ENCODE measurements around the gene FANCI. TPM values are rescaled to one million over a fixed set of nuclear protein-coding genes. Genes with fewer than 3 reads are reported as not detected.
A peak's percentile ranks its signal among the peaks of the same experiment; 100 is the strongest.

The FANCI gene
- total and polyA plus RNA-seq, 2 of the 4 experiments (the other 2 are of a cell fraction), result 13.2 to 34.2 TPM

DNA sequence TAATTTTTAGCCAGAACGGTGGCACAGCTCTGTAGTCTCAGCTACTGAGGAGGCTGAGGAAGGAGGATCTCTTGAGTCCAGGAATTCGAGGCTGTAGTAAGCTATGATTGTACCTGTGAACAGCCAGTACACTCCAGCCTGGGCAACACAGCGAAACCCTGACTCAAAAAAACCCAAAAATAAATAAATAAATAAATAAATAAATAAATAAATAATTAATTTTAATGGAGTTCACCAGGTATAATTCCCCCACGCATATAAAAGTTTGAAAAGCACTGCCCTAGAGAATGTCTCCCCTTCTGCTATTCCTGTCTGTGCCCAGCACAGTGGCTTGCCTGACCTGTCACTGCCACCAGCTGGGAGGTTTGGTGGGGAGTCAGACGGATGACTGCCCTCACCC is 18.2 kb upstream of the FANCI start:
- no TSS peak for BruUV-seq (replicated peaks)
- no peak overlapping the region for H2AK5ac ChIP-seq (ENCODE audit: low read depth, low read length)
- no peak overlapping the region for H4K8ac ChIP-seq (ENCODE audit: low read depth in 2 of 2, low read length in 2 of 2)
- H3K79me1 ChIP-seq (ENCODE audit: low read depth in 1 of 2, low read length in 2 of 2), result no peaks in the 10 kb centered on the region
- POLR2A ChIA-PET (ENCODE audit: unreplicated experiment), result no interaction called here
- H3K9ac ChIP-seq (ENCODE audit: low read depth, low read length), result no peak overlapping the region
- ATAC-seq (ENCODE audit: low read depth) (no peak), DNase-seq (no peak)
- no peaks in the 10 kb centered on the region for H3K9me3 ChIP-seq (ENCODE audit: control insufficient read depth, insufficient read depth, low read length)
- H3K18ac ChIP-seq (ENCODE audit: low read depth, low read length), result no peak overlapping the region
- H2BK5ac ChIP-seq (ENCODE audit: low read depth, low read length, poor library complexity, severe bottlenecking), result no peak overlapping the region
- H2BK15ac ChIP-seq (ENCODE audit: low read depth, low read length), result no peak overlapping the region
- no peak overlapping the region for H3K4ac ChIP-seq (ENCODE audit: low read depth, low read length)
- no peak overlapping the region for H2BK120ac ChIP-seq (ENCODE audit: low read depth, low read length)
- no peak overlapping the region for H3K56ac ChIP-seq (ENCODE audit: extremely low read depth, insufficient read depth, low read length)
- no peaks in the 10 kb centered on the region for H4K20me1 ChIP-seq (ENCODE audit: insufficient read depth, low read length)
- no peak overlapping the region for H2AFZ ChIP-seq (replicated peaks; ENCODE audit: low read length, poor library complexity)
- H3K4me3 ChIP-seq (ENCODE audit: insufficient read depth, low read depth, low read length), result no peak overlapping the region
- no peak overlapping the region for H3K4me2 ChIP-seq (ENCODE audit: low read depth, low read length)
- H3K27me3 ChIP-seq (ENCODE audit: control insufficient read depth, insufficient read depth, low read length), result no peaks in the 10 kb centered on the region; the same call in 1 of the 2 replicates
- no peak overlapping the region for H4K5ac ChIP-seq (ENCODE audit: low read depth, low read length)
- H3K36me3 ChIP-seq (ENCODE audit: control insufficient read depth, insufficient read depth, low read length), result no peaks in the 10 kb centered on the region
- no peak overlapping the region for H3K27ac ChIP-seq (ENCODE audit: insufficient read depth, low read length)
- H2BK20ac ChIP-seq (ENCODE audit: low read depth, low read length), result no peak overlapping the region
- in situ Hi-C loops (cut with MboI; ENCODE audit: low sequenced_read_pairs), result no loop called here
- intact Hi-C loops (cut with micrococcal nuclease), result no loop called here
- no CpG with 5 or more reads among the region's 5 CpGs for WGBS, 2 experiments (ENCODE audit: extremely low coverage in 2 of 2, insufficient read length in 1 of 2)
- H4K91ac ChIP-seq (ENCODE audit: insufficient read depth, low read depth, low read length), result no peak overlapping the region
- H3K14ac ChIP-seq (replicated peaks; ENCODE audit: low read depth, low read length), result no peak overlapping the region
- no peaks in the 10 kb centered on the region for H3K9me1 ChIP-seq (ENCODE audit: insufficient read depth, low read length)
- H2AK9ac ChIP-seq (replicated peaks; ENCODE audit: low read depth, low read length, poor library complexity), result peak overlapping the region; percentile 66
- no peak for TF ChIP-seq CEBPB (IDR thresholded peaks at IDR 0.05; ENCODE audit: low read depth, low read length)
- no peak for TF ChIP-seq CTCF (conservative IDR thresholded peaks at IDR 0.05; ENCODE audit: low read depth, low read length)
- no peak for TF ChIP-seq POLR2A (IDR thresholded peaks at IDR 0.05; ENCODE audit: low read depth, low read length)
- TF ChIP-seq MAZ (IDR thresholded peaks at IDR 0.05; ENCODE audit: borderline replicate concordance, low read depth, low read length), result no peak
- TF ChIP-seq FOS (IDR thresholded peaks at IDR 0.05; ENCODE audit: low read depth, low read length), result no peak
- no peak for TF ChIP-seq CHD1 (IDR thresholded peaks at IDR 0.05; ENCODE audit: low read depth, low read length)
- no peak for TF ChIP-seq RFX5 (IDR thresholded peaks at IDR 0.05; ENCODE audit: low read depth, low read length)
- H3K23ac ChIP-seq (ENCODE audit: low read depth, low read length), result no peak overlapping the region
- peaks cover 4% of the 10 kb centered on the region; the same call in 1 of the 2 replicates for H3K4me1 ChIP-seq (ENCODE audit: control insufficient read depth, insufficient read depth, low read length)
- CTCF ChIA-PET, result interaction anchor here (1.2 kb wide), 1 partner anchor 18 kb away, joined by 4 read pairs; no protein-coding TSS in a partner anchor
- dilution Hi-C loops (cut with HindIII; ENCODE audit: low sequenced_read_pairs, unreplicated experiment), result no loop called here
